ENCODE measurements around the gene AKAP4.

The AKAP4 gene

DNA sequence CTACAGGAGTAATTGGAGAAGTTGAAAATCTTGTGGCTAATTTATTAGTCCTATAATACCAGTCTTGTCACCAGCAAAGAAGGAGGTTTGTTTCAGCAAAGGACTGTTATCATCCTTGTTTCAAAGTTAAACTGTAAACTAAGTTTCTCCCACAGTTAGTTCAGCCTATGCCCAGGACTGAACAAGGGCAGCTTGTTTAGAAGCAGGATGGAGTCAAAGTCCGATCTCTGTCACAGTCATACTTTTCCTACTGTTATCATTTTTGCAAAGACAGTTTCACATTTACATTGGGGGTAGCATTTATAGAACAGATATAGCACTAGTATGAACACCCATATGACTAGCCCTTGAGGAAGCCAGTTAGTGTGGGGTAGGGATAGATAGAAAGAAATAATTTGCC is 46.4 kb downstream of the AKAP4 start:
- no peak for DNase-seq
- Histone ChIP-seq H3K9me3 (ENCODE audit: severe bottlenecking) (no peaks in the 10 kb centered on the region), H3K4me3 (ENCODE audit: low read depth, low read length) (no peak overlapping the region), H3K27me3 (ENCODE audit: insufficient read depth, low read depth, severe bottlenecking) (peaks cover 18% of the 10 kb centered on the region), H3K36me3 (no peaks in the 10 kb centered on the region), H3K27ac (no peak overlapping the region)
- TF ChIP-seq, protein P1, sequence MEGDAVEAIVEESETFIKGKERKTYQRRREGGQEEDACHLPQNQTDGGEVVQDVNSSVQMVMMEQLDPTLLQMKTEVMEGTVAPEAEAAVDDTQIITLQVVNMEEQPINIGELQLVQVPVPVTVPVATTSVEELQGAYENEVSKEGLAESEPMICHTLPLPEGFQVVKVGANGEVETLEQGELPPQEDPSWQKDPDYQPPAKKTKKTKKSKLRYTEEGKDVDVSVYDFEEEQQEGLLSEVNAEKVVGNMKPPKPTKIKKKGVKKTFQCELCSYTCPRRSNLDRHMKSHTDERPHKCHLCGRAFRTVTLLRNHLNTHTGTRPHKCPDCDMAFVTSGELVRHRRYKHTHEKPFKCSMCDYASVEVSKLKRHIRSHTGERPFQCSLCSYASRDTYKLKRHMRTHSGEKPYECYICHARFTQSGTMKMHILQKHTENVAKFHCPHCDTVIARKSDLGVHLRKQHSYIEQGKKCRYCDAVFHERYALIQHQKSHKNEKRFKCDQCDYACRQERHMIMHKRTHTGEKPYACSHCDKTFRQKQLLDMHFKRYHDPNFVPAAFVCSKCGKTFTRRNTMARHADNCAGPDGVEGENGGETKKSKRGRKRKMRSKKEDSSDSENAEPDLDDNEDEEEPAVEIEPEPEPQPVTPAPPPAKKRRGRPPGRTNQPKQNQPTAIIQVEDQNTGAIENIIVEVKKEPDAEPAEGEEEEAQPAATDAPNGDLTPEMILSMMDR (IDR thresholded peaks at IDR 0.05; ENCODE audit: low read depth, low read length) = no peak

DNA sequence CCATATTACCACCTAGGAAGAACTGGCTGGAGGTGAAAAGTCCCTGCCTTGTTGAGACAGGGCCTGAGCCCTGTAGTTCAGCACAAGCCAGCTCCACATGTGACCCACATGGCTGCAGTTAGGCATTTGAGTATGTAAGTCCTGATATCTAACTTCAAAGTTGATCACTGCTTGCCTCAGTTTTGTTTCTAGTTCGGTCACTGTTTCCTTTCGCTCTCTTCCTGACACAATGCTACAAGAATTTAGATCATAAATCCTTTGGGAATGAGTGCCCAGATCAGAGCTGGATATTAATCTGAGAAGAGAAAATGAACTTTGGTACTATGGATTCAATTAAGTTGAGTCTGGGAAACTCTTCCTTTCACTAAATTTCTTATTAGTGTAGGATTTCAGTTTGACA is 48.4 kb downstream of the AKAP4 start:
- Histone ChIP-seq H3K27ac (no peak overlapping the region), H3K9me3 (ENCODE audit: severe bottlenecking) (no peaks in the 10 kb centered on the region), H3K36me3 (no peaks in the 10 kb centered on the region)

DNA sequence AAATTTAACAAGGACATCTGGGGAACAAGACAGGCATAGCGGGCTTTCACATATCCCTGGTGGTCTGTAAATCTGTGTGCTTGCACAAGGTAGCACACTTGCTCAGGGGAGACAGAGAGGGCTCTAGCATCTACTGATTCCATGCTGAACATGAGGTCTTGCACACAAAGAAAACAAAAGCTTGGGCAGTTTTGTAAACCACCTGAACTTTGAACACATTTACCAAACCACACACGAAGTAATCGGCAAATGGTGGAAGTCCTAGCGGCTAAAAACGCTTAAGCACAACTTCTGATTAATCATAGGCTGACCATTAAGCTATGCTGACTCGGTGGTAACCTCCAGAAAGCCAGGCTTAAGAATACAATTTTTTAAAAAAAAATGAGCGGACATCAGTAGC is 52.8 kb downstream of the AKAP4 start:
- H3K9me3 ChIP-seq (ENCODE audit: severe bottlenecking) = no peaks in the 10 kb centered on the region
- no peak overlapping the region for H3K4me3 ChIP-seq (ENCODE audit: low read depth, low read length)
- TF ChIP-seq, protein P1 (IDR thresholded peaks at IDR 0.05; ENCODE audit: low read depth, low read length) = no peak
- no peak overlapping the region for H3K27ac ChIP-seq
- H3K27me3 ChIP-seq (ENCODE audit: insufficient read depth, low read depth, severe bottlenecking) = peaks cover 18% of the 10 kb centered on the region
- DNase-seq = no peak
- H3K36me3 ChIP-seq = no peaks in the 10 kb centered on the region

More for the DNA sequence above, 48.4 kb downstream of the AKAP4 start:
- TF ChIP-seq, protein P1 (IDR thresholded peaks at IDR 0.05; ENCODE audit: low read depth, low read length) = no peak
- DNase-seq = no peak
- Histone ChIP-seq H3K27me3 (ENCODE audit: insufficient read depth, low read depth, severe bottlenecking) (peaks cover 18% of the 10 kb centered on the region), H3K4me3 (ENCODE audit: low read depth, low read length) (no peak overlapping the region)
